ENCODE data around the gene DCC. TPM values are rescaled to one million over a fixed set of nuclear protein-coding genes. Genes with fewer than 3 reads are reported as not detected.

The DCC gene
- total RNA-seq, 4 donors from 2014 or later, result 0.27 to 2.5 TPM; not detected in 2

DNA sequence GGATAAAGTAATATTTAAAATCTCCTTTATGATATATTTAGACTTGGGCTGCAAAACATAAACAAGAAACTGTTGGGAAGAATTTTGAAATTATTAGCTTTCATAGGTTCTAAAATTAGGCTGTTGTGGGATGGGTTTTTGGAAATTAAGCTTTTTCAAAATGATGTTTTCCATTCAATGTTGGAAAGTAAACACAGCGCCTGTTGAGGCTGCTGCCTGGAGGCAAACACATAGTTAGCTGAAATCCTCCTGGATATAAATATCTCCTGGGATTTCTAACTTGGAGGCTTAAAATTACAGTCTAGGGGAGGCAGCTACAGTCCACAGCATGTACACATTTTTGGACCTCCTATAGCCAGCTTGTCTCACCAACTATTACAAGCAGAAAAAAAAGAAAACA, 197.3 kb downstream of the DCC start:
- intact Hi-C loops (cut with DNase I; ENCODE audit: low total_unique reads), result loop anchor here (10.0 kb wide), 1 partner anchor 62 kb away; no protein-coding TSS in a partner anchor
- no peak for DNase-seq
- no peaks in the 10 kb centered on the region for H3K9me3 ChIP-seq
- 58 to 77% methylated on average over 1 of the region's 1 CpG for WGBS, 2 donors (ENCODE audit: low coverage in 1 of 2)
- no peaks in the 10 kb centered on the region for H3K27me3 ChIP-seq
- no peak overlapping the region for H3K4me3 ChIP-seq
- no peak overlapping the region for H3K27ac ChIP-seq
- no peaks in the 10 kb centered on the region for H3K36me3 ChIP-seq
- TF ChIP-seq CTCF (IDR thresholded peaks at IDR 0.05), result no peak
- no peak for TF ChIP-seq POLR2AphosphoS5 (IDR thresholded peaks at IDR 0.05)
- TF ChIP-seq POLR2A (IDR thresholded peaks at IDR 0.05), result no peak
- TF ChIP-seq EP300 (IDR thresholded peaks at IDR 0.05; ENCODE audit: low read depth), result no peak
- no peaks in the 10 kb centered on the region for H3K4me1 ChIP-seq
- in situ Hi-C loops (cut with MboI; ENCODE audit: low pct_ligation_motif_present in 1 of 4, low pct_unique_long_range_greater_than_20kb in 1 of 4, low sequenced_read_pairs in 3 of 4), result no loop called here

GRCh38 chr18:52541056-52541455, 201.1 kb downstream of the DCC start:
- in situ Hi-C loops (cut with MboI; ENCODE audit: low pct_ligation_motif_present in 1 of 4, low pct_unique_long_range_greater_than_20kb in 1 of 4, low sequenced_read_pairs in 3 of 4) (no loop called here), intact Hi-C loops (cut with DNase I; ENCODE audit: low total_unique reads) (no loop called here)
- DNase-seq, result no peak
- WGBS, 2 donors (ENCODE audit: low coverage in 1 of 2), result 90 to 92% methylated on average over 4 of the region's 4 CpGs
- H3K4me1 ChIP-seq, result no peaks in the 10 kb centered on the region
- no peaks in the 10 kb centered on the region for H3K36me3 ChIP-seq
- H3K9me3 ChIP-seq, result no peaks in the 10 kb centered on the region
- no peak overlapping the region for H3K4me3 ChIP-seq
- no peak for TF ChIP-seq POLR2AphosphoS5 (IDR thresholded peaks at IDR 0.05)
- TF ChIP-seq CTCF (IDR thresholded peaks at IDR 0.05), result no peak
- no peak for TF ChIP-seq EP300 (IDR thresholded peaks at IDR 0.05; ENCODE audit: low read depth)
- no peak overlapping the region for H3K27ac ChIP-seq
- H3K27me3 ChIP-seq, result no peaks in the 10 kb centered on the region

DNA sequence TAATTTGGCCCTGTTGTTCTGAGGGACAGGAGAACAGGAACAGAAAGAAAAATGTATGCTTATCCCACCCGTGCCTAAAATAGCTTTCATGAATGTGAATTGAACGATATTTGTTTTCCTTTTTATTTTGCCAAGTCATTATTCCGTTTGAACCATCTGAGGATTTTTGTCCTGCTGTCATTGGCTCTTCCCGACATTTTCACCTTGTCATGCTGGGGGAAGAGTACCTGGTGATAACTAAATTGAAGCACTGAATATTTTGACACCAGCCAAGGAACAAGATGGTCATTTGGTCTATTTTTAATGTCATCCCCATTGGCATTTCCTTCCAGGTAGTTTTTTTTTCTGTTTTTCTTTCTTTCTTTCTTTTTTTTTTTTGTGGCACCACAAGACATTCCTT, 204.1 kb downstream of the DCC start:
- in situ Hi-C loops (cut with MboI; ENCODE audit: low pct_ligation_motif_present in 1 of 4, low pct_unique_long_range_greater_than_20kb in 1 of 4, low sequenced_read_pairs in 3 of 4) (no loop called here), intact Hi-C loops (cut with DNase I; ENCODE audit: low total_unique reads) (no loop called here)
- no peak overlapping the region for H3K4me3 ChIP-seq
- no peak for DNase-seq
- no peaks in the 10 kb centered on the region for H3K4me1 ChIP-seq
- H3K27me3 ChIP-seq, result no peaks in the 10 kb centered on the region
- TF ChIP-seq EP300 (IDR thresholded peaks at IDR 0.05; ENCODE audit: low read depth) (no peak), CTCF (IDR thresholded peaks at IDR 0.05) (no peak), POLR2AphosphoS5 (IDR thresholded peaks at IDR 0.05) (no peak), POLR2A (IDR thresholded peaks at IDR 0.05) (no peak)
- H3K27ac ChIP-seq, result no peak overlapping the region
- H3K9me3 ChIP-seq, result no peaks in the 10 kb centered on the region
- 61 to 63% methylated on average over 4 of the region's 4 CpGs for WGBS, 2 donors (ENCODE audit: low coverage in 1 of 2)
- no peaks in the 10 kb centered on the region for H3K36me3 ChIP-seq

DNA sequence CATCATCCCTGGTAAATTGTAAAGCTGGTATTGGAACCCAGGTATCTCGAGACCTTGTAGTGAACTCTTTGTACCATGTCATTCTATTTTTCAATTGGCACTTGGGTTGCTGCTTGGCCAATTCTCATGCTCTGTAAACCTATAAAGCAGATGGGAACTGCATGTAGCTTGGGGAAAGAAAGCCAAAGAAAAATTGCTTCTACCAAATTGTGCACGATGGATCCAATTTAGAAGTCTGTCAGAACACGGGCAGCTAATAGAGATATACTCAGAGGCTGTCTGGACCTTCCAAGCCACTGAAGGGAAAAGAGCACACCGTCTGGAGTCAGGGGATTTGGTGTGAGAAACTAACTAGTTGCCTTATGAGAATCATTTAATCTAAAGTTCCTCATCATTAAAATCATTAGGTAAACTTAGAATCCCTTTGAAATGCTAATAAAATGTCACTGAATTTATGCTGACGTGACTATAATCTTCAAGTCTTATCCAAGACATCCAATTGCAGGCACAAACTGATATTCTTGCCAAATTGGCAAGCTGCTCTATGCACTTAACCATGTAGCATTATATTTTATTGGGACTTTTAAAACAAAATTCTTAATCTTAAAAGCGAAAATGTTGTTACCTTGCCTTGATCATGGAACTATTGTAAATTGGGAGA, 206.8 kb downstream of the DCC start:
- intact Hi-C loops (cut with DNase I; ENCODE audit: low total_unique reads), result no loop called here
- WGBS, 2 donors (ENCODE audit: low coverage in 1 of 2), result 61 to 71% methylated on average over 3 to 6 of the region's 6 CpGs
- no peak overlapping the region for H3K4me3 ChIP-seq
- H3K27ac ChIP-seq, result no peak overlapping the region
- in situ Hi-C loops (cut with MboI; ENCODE audit: low pct_ligation_motif_present in 1 of 4, low pct_unique_long_range_greater_than_20kb in 1 of 4, low sequenced_read_pairs in 3 of 4), result no loop called here
- no peaks in the 10 kb centered on the region for H3K27me3 ChIP-seq
- H3K4me1 ChIP-seq, result no peaks in the 10 kb centered on the region
- no peaks in the 10 kb centered on the region for H3K36me3 ChIP-seq
- no peak for DNase-seq
- no peak for TF ChIP-seq POLR2A (IDR thresholded peaks at IDR 0.05)
- no peak for TF ChIP-seq POLR2AphosphoS5 (IDR thresholded peaks at IDR 0.05)
- no peak for TF ChIP-seq CTCF (IDR thresholded peaks at IDR 0.05)
- TF ChIP-seq EP300 (IDR thresholded peaks at IDR 0.05; ENCODE audit: low read depth), result no peak
- no peaks in the 10 kb centered on the region for H3K9me3 ChIP-seq

Data from transverse colon (tissue), 4 donors.